Measurements from ENCODE around the gene TMEM151A.

The TMEM151A gene

GRCh38 chr11:66334605-66335442, 43.1 kb downstream of the TMEM151A start:
- DNase-seq: no peak

- no peak for DNase-seq
Observed at GRCh38 chr11:66335531-66336233, 44.0 kb downstream of the TMEM151A start.

GRCh38 chr11:66336234-66337102, 44.8 kb downstream of the TMEM151A start, which contains the start of gene RIN1:
Gene RIN1 (minus strand): TSS chr11:66336434. CDS start chr11:66336402, 32 bp downstream.
- DNase-seq: peak in 39 of 56 donors; percentile 8 to 86 (median 53)

GRCh38 chr11:66337103-66337899, 45.6 kb downstream of the TMEM151A start:
- peak in 1 of 56 donors; percentile 38 for DNase-seq

- DNase-seq: no peak
Observed at GRCh38 chr11:66338276-66339161, 46.8 kb downstream of the TMEM151A start.

GRCh38 chr11:66339162-66339675, 47.5 kb downstream of the TMEM151A start:
- DNase-seq: no peak

- DNase-seq: no peak
Observed at GRCh38 chr11:66339686-66340483, 48.2 kb downstream of the TMEM151A start.

- no peak for DNase-seq
Observed at GRCh38 chr11:66340596-66341501, 49.2 kb downstream of the TMEM151A start.

- no peak for DNase-seq
Observed at GRCh38 chr11:66341502-66342126, 49.9 kb downstream of the TMEM151A start.

- no peak for DNase-seq
Observed at GRCh38 chr11:66343176-66343575, 51.5 kb downstream of the TMEM151A start.

- peak; percentile 73 to 99 (median 94) for DNase-seq
Observed at GRCh38 chr11:66344550-66345315, 53.0 kb downstream of the TMEM151A start, which contains the start of gene BRMS1. Gene BRMS1 (minus strand): TSS chr11:66345104. CDS start chr11:66342234, 2,870 bp downstream.

- DNase-seq: no peak
Observed at GRCh38 chr11:66345316-66345649, 53.6 kb downstream of the TMEM151A start.

All from amygdala (tissue), 56 donors.